ACHN (cell line): Measurements from ENCODE around the gene RHBDL1.

Source experiments
- DNase-seq: peaks from one replicate; pipeline ENCODE4 v3.0.0-alpha.2; 2015
- in situ Hi-C: cut with HindIII; loops from 2 replicates; pipeline ENCODE4 v1.10.0; 2017; ENCODE audit warnings: low sequenced_read_pairs, low pct_ligation_motif_present, low pct_unique_long_range_greater_than_20kb

Gene RHBDL1

DNA sequence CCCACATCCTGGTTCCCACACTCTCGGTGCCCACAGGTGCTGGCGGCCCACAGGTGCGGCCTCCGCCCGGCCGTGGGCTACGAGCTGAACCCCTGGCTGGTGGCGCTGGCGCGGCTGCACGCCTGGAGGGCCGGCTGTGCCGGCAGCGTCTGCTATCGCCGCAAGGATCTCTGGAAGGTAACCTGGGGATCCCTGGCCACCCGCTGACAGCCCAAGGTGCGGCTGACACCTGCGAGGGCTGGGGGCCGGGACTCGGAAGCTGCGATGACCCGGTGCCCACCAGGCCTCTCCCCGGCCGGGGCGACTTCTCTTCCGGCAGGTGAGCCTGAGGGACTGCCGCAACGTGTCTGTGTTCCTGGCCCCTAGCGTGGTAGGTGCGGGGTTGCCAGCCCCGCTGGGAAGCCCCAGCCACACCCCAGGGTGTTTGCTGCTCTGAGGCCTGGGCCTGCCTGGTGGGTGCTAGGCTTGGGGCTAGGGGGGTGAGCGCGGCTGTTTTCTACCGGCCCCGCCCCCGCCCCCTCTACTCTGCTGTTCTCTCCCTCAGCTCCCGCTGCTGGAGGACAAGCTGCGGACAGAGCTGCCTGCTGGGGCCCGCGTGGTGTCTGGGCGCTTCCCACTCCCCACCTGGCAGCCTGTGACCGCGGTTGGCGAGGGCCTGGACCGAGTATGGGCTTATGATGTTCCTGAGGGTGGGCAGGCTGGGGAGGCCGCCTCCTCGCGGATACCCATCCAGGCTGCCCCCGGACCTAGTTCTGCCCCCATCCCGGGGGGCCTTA, 46.5 kb downstream of the RHBDL1 start:
- in situ Hi-C loops, result no loop called here
- no peak for DNase-seq

GRCh38 chr16:722835-723633, 47.6 kb downstream of the RHBDL1 start:
- in situ Hi-C loops, result no loop called here

DNA sequence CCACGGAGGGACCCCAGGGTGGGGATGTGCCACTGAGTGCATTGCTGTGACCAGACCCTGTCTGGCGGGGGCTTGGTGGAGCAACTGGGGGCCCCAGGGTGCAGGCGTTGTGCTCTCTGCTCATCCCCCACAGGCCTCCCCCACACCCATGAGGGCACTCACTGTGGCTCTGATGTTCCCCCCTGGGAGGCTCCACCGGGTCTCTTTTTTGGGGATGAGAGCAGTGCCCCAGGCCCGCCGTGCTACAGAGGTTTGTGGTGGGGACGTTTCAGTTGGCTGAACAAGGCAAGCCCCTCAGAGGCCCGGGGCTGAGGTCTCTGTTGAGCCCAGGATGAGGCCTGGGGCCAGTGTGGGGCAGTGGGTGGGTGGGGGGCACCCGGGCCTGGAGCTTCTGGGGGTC, 48.2 kb downstream of the RHBDL1 start:
- in situ Hi-C loops, result no loop called here
- DNase-seq, result no peak

More at GRCh38 chr16:722835-723633, 47.6 kb downstream of the RHBDL1 start:
- DNase-seq, result no peak

- DNase-seq, result no peak
- in situ Hi-C loops, result no loop called here
Observed at GRCh38 chr16:724188-725040, 48.9 kb downstream of the RHBDL1 start.

DNA sequence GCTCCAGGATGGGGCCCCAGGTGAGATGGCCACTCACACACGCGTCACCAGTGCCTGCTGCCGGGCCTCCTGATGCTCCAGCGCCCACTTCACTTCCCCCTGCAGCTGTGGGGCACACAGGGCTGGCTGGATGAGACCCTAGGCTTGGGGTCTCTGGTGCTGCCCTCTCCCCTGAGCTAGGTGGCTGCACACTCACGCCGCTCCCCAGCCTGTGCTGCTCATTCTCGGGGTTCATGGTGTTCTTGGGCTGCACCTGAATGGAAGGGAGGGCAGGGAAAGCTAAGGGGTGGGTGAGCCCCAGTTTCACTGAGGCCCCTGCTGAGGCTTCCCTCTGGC, 49.5 kb downstream of the RHBDL1 start:
- DNase-seq, result no peak
- in situ Hi-C loops, result no loop called here

- in situ Hi-C loops, result no loop called here
- DNase-seq, result no peak
Observed at GRCh38 chr16:725463-726187, 50.2 kb downstream of the RHBDL1 start.

GRCh38 chr16:726188-726437, 50.6 kb downstream of the RHBDL1 start:
- no peak for DNase-seq
- in situ Hi-C loops, result no loop called here

DNA sequence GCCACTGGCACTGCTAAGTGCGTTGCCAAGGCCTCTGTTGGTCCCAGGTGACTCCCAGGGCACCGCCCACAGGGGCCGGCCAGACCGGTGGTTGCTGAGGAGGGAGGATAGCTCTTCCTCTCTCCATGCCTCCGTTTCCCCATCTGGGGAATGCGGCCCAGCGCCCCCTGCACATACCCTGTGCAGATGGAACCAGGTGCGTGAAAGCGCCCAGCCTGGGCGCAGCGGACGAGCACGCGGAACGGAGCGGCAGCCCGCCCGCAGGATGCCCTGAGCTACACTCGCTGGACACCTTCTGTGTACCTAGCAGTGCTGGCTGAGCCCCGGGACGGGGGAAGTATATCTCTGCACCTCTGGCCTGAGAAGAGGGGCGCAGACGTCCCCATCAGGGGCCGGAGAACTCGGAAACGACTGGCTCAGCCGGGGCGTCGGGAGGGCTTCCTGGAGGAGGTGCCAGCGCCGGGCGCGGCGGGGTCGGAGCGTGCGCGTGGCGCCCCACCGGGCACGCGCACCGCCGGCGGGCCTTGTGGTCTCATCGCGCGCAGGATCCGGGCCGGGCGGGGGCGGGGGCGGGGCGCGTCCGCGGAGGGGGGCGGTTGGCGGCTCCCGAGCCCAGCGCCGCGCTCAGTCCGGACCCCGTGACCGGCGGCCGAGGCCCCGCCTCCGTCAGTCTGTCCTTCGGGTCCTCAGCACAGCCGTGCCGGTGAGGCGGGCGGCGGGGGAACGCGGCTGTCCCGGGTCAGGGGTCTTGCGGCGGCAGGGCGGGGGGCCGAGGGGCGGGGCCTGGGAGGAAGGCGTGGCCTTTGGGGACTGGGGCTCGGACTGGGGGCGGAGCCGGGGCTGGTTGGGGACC, 51.2 kb downstream of the RHBDL1 start, which contains the start of the genes CCDC78 and HAGHL:
TSS of gene CCDC78 (minus strand) at position 6 of the 853 bp plus-strand sequence. CDS start 76 bp downstream, outside the sequence.
TSS of gene HAGHL (plus strand) at position 669 of the 853 bp plus-strand sequence. CDS start 404 bp downstream, outside the sequence.
- DNase-seq, result peak; percentile 71
- in situ Hi-C loops, result no loop called here

GRCh38 chr16:727291-727977, 52.0 kb downstream of the RHBDL1 start:
- no peak for DNase-seq
- in situ Hi-C loops, result no loop called here
